Measurements from ENCODE around the gene WWC1.

DNA sequence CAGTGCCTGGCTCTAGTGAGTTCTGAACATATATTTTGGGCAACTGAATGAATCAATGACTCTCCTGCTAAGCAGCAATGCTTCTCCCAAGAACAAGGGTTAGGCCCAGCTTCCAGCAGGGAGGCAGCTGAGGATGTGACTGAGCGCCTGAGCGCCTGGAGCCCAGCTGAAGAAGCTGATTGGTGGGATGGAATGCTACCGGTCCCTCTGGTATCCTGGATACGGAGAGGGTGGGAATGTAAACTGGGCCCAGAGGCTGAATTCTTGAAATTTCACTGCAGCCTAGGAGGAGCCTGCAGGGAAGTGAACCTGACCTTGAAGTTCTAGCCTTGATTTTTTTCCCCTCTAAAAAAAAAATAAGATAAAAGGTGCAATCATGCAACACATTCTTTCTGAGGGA is 43.2 kb downstream of the WWC1 start:
- TF ChIP-seq CBX5 (IDR thresholded peaks at IDR 0.05; ENCODE audit: low read depth) (no peak), TAF1 (IDR thresholded peaks at IDR 0.05; ENCODE audit: borderline replicate concordance, low read depth, low read length) (no peak), SMAD1 (IDR thresholded peaks at IDR 0.05; ENCODE audit: low read depth, partially characterized antibody) (no peak), RAD21 (IDR thresholded peaks at IDR 0.05; ENCODE audit: insufficient read depth, low read depth, low read length) (no peak)
- TF ChIP-seq, protein P1, sequence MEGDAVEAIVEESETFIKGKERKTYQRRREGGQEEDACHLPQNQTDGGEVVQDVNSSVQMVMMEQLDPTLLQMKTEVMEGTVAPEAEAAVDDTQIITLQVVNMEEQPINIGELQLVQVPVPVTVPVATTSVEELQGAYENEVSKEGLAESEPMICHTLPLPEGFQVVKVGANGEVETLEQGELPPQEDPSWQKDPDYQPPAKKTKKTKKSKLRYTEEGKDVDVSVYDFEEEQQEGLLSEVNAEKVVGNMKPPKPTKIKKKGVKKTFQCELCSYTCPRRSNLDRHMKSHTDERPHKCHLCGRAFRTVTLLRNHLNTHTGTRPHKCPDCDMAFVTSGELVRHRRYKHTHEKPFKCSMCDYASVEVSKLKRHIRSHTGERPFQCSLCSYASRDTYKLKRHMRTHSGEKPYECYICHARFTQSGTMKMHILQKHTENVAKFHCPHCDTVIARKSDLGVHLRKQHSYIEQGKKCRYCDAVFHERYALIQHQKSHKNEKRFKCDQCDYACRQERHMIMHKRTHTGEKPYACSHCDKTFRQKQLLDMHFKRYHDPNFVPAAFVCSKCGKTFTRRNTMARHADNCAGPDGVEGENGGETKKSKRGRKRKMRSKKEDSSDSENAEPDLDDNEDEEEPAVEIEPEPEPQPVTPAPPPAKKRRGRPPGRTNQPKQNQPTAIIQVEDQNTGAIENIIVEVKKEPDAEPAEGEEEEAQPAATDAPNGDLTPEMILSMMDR (IDR thresholded peaks at IDR 0.05 in 2 of 3, conservative IDR thresholded peaks at IDR 0.05 in 1 of 3; ENCODE audit: control insufficient read depth in 2 of 3, extremely low read depth in 1 of 3, insufficient read depth in 1 of 3, low read depth in 3 of 3, low read length in 3 of 3), result no peak
